ENCODE data around the gene ATAD3A.
"Not testable (repeated sequence)": the region's sequence is repeated elsewhere in the genome, so short reads cannot be mapped to it uniquely, and the experiment has no call there.

The ATAD3A gene

DNA sequence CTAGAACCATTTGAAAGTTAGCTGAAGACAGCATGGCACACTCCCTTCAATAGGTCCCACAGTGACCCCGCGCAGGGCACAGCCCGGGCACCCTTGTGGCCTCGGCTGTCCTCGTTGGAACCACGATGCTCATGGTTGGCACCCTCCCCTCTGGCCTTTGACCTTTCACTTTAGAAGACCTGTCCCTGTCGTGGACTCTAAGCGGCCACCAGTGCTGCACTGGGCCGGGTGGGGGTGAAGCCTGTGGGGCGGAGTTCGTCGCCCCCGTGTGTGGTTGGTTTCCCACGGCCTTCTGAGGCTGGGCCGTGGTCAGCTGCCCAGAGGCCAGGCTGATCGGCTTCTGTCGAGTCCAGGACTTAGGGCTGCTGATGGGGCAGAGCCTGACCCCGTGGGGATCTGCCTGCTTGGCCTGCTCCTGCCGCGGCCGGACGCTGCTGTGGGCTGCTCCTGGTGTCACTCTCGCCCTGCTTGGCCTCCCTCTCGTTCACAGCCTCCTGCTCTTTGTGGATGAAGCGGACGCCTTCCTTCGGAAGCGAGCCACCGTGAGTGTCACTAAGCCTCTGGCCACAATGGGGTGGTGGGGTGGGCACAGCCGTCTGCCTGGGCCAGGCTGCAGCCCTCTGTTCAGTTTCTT, 12.9 kb downstream of the ATAD3A start:
- DNase-seq: not testable (repeated sequence)

DNA sequence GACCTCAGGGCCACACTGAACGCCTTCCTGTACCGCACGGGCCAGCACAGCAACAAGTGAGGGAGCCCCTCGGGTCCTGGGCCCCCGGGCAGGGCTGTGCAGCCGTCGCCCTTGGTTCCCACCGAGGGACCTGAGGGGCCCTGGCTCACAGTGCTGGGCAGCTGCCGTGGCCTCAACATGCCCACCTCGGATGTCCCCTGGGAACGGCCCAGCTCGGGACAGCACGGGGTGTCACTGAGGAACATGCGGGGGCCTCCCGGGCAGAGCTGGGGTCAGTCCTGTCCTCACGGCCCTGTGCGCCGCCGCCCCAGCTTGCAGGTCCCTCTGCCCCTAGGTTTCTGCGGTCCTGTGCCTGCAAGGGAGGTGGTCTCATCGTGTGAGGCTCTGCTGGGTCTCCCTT, 14.5 kb downstream of the ATAD3A start:
- DNase-seq: not testable (repeated sequence)

DNA sequence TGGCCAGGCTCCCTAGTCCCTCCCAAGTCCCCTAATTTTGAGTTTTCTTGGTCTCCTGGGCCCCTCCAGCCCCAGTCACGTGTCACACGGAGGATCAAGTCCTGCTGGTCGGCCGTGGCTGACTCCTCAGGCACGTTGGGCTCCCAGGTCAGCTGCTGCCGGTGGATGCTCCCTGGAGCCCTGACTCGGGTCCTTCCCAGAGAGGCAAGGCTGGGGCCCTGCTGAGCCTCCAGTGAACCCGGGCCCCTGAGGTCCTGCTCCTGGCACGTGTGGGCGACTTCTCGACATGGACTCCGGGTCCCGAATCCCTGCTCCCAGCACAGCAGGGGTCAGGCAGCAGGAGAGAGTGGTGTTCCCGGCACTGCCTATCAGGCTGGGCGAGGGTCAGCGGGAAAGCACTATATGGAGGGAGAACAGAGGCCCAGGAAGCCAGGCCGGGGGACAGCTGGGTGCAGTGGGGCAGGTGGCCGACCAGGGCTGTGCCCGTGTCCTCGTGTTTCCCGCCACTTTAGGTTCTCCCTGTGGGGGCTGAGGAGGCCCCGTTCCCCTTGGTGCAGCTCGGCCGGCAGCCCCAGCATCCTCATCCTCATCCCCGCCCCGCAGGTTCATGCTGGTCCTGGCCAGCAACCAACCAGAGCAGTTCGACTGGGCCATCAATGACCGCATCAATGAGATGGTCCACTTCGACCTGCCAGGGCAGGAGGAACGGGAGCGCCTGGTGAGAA, 15.3 kb downstream of the ATAD3A start:
- DNase-seq: no peak

DNA sequence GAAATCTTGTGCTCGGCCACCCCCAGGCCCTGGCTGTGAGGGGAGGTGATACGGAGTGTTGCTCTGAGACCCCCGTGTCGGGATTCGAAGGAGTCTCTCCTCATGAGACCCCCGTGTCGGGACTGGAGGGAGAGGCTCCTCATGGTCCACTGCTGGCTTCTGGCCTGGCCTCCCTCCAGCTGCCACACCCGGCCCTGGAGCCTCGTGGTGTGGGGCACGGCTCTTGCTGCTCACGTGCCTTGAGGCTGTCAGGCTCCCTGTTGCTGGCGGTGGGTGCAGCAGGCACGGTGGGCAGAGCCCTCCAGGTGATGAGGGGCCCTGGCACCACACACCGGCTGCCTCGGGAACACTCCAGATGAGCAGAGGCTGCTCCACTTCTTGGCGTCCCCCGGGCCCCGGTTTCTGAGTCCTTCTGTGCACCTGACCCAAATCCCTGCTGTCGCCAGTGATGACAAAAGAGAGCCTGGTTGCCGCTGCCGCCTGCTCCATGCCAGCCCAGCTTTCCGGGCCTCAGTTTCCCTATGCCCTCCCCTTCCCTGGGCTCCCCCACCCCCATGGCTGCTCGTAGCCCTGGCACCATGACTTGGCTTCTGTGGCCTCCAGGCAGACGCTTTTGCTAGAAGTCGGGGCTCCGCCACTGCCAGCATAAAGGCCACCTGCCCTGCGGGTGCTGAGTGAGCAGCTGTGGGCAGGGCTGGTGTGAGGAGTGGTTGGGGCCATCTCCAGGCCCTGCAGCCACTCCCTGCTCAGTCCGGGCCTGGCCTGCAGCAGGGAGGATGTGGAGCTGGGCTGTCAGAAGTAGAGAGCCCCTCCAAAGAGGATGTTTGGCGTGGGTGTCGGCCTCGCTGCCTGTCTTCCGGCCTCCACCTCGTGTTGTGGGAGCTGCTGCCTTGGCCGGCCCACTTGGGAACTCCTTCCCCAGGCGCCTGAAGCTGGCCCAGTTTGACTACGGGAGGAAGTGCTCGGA, 16.6 kb downstream of the ATAD3A start:
- DNase-seq: no peak

DNA sequence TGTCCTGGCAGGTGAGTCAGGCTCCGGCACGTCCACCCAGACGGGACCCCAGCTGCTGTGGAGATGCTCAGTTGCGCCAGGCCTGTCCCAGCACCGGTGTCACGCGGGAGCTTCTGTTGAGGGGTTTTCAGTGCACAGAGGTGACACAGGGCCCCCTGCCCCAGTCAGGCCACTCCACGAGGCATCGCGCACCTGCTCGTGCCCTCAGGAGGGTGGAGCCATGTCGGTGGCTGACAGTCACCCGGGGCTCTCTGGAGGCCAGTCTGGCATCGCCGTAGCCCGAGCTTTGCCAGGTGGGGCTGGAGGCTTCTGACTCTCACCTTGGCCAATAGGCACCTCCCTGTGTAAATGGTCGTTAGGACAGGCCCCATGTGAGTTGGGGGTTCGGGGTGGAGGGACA, 17.4 kb downstream of the ATAD3A start:
- DNase-seq: no peak

DNA sequence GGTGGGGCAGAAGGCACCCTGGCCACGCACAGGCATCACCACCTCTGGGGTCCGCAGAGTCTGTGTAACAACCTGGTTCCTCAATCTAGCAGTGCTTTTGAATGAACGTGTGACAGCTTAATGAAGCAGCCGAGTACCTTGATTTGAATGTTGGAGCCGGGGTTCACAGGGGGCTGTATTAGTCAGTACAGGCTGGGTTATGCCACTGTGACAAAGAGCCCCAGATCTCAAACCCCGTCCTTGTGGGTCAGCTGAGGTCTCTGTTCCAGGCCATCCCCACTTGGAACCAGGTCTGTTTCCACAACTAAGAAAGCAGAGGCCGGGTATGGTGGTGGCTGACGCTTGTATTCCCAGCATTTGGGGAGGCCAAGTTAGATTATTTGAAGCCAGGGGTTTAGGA, 18.0 kb downstream of the ATAD3A start:
- no peak for DNase-seq

DNA sequence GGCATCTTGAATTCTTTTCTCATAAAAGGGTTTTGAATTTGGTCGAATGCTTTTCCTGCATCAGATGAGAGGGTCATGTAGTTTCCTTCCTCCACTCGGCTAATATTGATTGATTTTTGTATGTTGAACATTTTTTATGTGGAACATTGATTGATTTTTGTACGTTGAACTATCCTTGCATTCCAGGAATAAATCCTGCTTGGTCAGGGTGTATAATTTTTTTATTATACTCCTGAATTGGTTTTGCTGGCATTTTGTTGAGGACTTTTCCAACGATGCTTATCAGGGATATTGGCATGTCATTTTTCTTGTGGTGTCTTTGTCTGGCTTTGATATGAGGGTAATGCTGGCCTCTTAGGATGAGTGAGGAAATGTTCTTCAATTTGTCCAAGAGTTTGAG, 20.0 kb downstream of the ATAD3A start:
- DNase-seq: no peak

DNA sequence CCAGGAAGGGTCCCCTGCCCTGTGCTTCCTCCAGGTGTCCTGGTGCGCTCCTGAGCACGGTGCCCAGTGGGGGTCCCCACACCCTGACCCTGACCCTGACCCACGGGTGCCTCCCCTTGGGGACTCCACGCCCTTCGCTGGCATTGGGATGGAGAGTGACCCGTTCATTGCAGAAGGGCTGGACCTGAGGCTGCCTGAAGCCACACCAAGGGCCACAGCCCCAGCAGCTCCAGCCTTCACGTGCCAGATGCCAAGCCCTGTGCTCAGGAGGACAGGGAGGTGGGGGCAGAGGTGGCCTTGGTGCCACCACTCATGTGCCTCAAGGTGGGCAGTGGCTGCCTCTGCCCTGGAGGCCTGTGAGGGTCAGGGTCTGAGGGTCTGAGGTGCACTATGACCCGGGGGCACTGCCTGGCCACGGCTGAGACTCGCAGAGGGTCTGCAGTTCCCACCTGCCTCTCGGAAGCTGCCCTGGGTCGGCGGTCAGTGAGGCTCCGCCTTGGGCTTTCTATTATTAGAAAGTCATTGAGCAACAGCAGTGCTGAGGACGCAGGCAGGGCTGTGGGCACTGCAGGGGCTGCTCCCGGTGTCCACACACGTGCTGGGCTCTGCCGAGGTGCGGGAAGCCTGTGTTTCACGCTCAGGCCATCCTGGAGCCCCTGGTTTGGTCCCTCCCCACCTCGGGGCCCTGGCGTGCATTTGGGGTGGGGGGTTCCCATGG, 21.4 kb downstream of the ATAD3A start:
- not testable (repeated sequence) for DNase-seq

DNA sequence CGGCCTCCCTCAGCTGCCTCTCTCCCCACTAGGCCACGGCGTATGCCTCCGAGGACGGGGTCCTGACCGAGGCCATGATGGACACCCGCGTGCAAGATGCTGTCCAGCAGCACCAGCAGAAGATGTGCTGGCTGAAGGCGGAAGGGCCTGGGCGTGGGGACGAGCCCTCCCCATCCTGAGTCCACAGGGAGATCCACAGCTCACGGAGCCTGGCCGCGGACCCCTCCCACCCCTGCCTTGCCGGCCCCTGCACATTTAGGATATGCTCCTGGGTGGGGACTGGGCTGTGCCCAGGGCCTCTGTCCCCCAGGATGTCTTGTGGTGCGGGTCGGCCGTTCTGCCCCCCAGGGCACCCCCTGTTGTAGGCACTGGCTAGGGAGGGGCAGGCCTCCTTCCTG, 21.9 kb downstream of the ATAD3A start:
- DNase-seq: not testable (repeated sequence)

DNA sequence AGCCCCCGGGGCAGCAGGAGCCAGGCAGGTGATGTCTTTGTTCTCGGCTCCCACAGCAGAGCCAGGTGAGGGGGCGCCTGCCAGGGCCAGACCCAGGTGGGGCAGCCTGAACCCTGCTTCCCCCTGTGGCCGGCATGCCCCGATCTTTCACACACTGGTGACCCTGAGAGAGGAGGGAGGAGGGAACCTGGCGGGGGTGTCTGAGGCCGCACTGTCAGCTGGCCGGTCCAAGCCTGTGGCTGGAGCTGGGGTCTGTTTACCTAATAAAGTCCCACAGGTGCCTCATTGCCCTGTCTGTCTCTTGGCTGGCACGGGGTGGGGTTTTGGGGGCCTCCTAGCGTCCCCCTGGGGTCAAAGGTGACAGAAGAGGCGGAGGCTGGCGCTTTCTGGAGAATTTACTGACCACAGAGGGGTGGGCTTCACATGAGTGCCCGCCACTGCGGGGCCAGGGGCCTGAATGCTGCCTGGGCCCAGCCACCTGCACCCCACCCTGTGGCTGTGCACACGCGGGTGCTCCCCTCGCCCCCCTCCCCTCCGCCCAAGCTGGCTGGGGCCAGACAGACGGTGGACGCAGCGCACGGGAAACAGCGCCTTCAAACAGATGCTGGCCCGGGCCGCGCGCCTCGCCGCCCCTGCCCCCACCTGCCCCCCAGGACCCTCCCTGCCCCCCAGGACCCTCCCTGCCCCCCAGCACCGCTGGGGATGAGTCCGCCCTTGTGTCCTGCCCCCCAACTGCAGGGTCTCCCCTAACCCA, 22.6 kb downstream of the ATAD3A start:
- DNase-seq: no peak

DNA sequence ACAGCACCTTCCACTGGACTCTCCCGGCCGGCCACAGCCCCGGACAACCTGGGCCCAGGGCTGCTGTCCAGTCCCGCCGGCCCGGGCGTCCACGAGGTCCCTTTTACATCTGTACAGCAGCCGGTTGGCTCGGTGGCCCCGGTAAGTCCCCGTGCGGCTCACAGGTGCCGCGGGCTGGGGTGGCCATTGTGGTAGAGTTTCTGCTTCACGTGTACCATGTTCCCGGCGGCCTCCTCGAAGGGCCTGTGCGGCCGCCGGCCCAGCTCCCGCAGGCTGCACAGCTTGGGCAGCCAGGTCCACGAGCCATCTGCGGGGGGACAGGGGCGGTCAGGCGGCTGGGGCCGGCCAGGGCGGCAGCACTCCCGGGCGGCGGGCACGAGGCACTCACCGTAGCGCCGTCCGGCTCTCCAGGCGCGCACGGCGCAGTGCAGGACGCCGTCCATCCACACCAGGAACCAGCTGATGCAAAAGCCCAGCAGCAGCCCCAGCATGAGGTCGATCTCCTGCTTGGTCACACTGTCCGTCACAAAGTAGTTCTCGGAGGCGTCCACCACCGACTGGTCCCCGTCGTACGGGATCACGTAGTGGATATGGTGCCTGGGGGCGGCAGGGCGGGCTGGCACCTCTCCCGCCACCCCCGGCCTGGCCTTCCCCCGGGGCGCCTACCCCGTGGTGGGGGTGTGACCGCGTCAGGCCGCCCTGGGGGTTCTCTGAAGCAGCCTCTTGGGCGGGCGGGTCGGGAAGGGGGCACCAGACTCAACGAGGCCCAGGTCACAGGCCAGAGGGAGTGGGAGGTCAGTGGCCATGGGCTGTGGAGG, 23.4 kb downstream of the ATAD3A start:
- no peak for DNase-seq

DNA sequence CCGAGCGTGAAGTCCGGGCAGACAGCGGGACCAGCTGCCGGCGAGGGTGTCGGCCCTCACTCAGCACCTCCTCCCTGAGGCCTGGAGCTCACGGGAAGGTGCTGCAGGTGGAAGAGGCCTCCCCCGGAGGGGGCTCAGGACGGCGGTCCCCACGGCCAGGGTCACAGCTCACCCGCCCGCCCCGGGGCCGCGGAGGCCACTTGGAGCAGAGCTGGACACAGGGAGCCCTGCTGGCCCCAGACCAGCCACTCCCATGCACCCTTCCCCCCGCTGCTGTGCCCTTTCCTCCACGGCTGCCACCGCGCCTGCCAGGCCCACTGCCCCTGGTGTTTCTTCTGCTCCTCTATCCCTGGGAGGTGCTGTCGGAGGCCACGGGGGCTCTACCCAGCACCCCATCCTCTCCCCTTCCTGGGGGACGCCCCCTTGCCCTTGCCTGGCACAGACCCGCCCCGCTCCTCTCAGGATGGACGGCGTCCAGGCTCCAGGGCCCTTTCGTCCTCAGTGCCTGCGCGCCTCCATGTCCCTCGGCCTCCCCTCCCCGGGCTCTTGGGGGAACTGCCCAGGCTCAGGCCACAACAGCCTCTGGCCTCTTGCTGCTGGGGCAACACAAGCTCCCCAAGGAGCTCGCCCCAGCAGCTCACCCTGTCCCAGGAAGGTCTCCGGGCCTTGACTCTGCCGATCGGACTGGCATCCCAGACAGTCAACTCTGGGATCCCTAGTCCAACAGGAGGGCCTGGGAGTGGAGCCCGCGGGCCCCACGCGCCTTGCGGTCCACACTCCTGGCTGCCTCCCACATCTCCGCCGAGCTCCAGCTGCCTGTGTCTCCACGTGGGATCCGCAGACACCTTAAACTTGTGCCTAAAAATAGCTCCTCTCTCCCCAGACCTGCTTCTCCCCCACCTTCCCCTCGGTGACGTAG, 24.3 kb downstream of the ATAD3A start:
- no peak for DNase-seq

DNA sequence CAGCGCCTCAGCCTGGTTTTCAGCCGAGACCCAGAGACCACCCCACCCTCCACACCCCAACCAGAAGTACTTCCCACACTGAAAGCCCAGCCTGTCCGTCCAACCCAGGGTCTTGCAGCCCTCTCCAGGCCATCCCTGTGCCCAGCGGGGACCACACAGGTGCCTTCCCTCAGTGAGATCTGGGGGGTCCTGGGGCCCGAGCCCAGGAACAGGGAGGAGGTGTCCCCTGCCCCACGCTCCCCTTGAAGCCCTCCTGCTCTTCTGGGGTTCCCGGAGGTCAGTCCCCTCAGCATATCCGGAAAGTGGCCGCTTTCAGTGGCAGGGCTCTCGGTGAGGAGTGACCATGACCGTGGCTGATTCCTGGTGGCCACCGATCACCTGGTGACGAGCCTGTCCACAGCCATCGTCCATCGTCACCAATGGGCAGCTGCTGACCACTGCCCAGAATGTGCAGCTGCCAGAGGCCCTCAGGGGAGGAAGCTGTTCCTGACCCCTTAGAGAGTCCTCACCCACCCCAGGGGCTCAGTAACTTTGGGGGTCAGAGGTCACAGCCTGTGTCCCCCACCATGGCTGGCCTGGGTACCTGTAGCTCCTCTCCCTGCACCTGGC, 25.1 kb downstream of the ATAD3A start:
- DNase-seq: no peak

DNA sequence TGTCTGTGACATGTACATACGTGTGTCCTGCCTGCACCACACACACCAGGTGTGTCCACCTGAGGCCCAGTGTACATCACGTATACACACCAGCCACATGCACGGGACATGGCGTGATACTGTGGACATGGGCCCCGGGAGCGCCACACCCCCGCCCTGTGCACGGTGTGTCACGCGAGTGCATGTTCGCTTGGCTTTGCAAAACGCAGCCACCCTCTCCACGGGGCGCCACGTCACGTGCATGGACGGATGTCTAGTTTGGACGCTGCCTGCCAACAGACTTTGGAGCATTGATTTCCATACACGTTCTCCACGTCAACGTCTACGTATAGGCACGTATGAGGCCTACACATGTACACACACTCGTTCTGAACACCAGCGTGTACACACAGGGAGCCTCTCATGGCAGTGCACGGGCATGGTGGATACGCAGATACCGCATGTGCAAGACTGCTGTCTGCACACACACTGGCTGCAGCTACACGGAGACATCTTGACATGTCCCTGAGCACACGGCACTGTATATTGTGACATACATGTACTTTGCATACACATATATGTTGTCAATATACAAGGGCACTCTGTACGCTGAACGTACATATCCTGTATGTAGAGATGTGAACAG, 25.8 kb downstream of the ATAD3A start:
- DNase-seq: no peak

DNA sequence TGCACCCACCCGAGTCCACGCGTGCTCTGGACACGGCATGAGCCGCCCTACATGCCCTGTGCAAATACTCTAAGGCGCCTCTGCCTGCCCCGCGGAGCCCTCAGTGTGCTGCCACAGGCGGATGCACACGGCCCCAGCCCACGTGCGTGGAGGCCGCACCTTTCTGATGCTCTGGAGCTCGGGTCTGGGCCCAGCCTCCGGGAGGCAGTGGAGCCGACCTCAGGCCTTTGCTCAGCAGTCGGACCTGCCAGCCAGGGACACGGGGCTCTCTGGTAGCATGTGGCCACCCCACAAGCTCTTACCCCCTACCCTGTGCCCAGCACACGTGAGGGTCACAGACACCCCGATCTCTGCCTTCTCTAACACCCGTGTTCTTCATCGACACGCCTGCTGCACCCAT, 26.4 kb downstream of the ATAD3A start:
- DNase-seq: no peak

DNA sequence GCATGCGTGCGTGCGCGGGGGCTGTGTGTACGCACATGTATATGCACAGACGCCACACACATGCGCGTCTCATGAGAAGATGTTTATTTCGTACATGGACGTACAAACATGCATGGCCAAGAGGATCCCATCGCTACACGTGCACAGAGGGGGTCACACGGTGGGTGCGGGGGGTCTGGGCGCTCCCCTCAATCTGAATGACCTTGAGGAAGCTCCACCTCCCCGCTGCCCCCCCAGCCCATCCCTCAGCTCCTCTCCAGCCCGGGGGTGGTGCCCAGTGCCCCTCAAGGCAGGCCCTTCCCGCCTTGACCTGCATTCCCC, 27.0 kb downstream of the ATAD3A start:
- no peak for DNase-seq

DNA sequence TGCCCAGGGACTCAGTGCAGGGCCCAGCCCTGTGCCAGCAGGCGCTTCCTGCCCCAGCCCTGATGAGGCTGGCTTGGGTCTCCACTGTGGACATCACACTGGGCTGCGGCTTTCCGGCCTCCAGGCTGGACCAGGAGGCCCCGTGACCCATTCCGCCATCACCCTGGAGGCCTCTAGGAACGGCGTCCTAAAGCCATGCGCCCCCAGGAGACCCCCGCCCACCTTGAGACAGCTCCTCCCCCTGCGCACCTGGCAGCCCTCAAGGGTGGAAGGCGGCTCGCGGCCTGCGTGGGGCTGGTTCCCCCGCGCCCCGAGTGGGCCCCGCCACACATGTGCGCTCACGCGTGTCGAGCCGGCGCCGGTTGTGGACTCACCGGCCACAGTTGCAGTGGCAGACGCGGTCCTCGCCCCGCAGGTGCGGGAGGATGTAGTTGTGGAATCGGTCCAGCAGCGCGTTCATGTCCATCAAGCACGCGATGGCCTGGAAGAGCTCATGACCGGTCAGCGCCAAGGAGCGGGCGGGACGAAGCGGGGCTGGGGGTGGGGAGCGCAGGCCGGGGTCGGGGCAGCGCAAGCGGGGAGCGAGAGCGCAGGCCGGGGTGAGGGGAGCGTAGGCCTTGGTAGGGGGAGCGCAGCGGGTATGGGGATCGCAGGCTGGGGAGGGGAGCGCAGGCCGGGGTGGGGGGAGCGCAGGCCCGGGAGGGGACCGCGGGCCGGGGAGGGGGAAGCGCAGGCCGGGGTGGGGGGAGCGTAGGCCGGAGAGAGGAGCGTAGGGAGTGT, 27.5 kb downstream of the ATAD3A start:
- DNase-seq: peak; percentile 66

DNA sequence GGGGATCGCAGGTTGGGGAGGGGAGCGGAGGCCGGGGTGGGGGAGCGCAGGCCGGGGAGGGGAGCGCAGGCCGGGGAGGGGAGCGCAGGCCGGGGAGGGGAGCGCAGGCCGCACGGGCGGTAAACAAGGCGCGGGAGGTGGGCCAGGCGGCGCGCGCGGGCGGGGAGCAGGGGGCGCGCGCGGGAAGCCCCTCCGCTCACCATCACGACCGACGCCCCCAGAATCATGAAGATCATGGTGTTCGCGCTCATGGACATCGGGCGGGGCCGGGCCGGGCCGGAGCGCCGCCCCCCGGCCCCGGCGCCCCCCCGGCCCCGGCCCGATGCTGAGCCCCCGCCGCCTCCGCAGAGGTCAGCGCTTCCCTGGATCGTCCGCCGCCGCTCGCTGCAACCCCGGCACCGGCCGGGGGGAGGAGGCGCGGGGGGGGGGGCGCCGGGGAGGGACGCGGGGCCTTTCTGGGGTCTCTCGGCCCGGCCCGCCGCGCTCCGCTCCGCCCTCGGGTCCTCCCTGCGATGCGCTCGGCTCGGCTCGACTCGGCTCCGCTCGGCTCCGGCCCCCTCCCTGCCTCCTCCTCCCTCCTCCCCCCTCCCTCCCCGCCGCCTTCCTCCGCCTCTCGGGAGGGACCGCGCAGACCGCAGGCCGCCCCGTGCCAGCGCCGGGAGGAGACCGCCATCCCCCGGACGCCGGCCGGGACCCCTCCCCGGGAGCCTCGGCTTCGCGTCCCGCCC, 28.3 kb downstream of the ATAD3A start, which contains the start of gene TMEM240:
TSS of gene TMEM240 (minus strand) at position 535 of the 728 bp plus-strand sequence. CDS start at position 257, 278 bp downstream.
- peak; percentile 91 for DNase-seq
